NCI-H1092 (cell line): ENCODE results near the gene HDAC4.
"Not testable (repeated sequence)": the region's sequence is repeated elsewhere in the genome, so short reads cannot be mapped to it uniquely, and the experiment has no call there.

Experiments
- DNase-seq: peaks from one replicate; lab custom pipeline; 2025; lab: John Stamatoyannopoulos, UW

The HDAC4 gene

GRCh38 chr2:239184968-239185903 lies 215.6 kb downstream of the HDAC4 start:
- no peak for DNase-seq

GRCh38 chr2:239184179-239184578 lies 216.6 kb downstream of the HDAC4 start:
- no peak for DNase-seq

GRCh38 chr2:239182981-239183791 lies 217.6 kb downstream of the HDAC4 start:
- DNase-seq, result no peak

- peak; percentile 12 for DNase-seq
Measured at GRCh38 chr2:239181903-239182581, 218.8 kb downstream of the HDAC4 start.

- no peak for DNase-seq
Measured at GRCh38 chr2:239181074-239181902, 219.5 kb downstream of the HDAC4 start.

GRCh38 chr2:239180526-239181073 lies 220.2 kb downstream of the HDAC4 start:
- no peak for DNase-seq

GRCh38 chr2:239179851-239180371 lies 220.9 kb downstream of the HDAC4 start:
- DNase-seq, result no peak

GRCh38 chr2:239178954-239179353 lies 221.9 kb downstream of the HDAC4 start:
- DNase-seq, result no peak

GRCh38 chr2:239178484-239178883 lies 222.3 kb downstream of the HDAC4 start:
- no peak for DNase-seq

GRCh38 chr2:239177908-239178307 lies 222.9 kb downstream of the HDAC4 start:
- no peak for DNase-seq

- DNase-seq, result no peak
Measured at GRCh38 chr2:239177325-239177724, 223.5 kb downstream of the HDAC4 start.

GRCh38 chr2:239176138-239176803 lies 224.5 kb downstream of the HDAC4 start:
- DNase-seq, result not testable (repeated sequence)

- no peak for DNase-seq
Measured at GRCh38 chr2:239175181-239175580, 225.6 kb downstream of the HDAC4 start.

GRCh38 chr2:239173301-239173700 lies 227.5 kb downstream of the HDAC4 start:
- DNase-seq, result no peak

GRCh38 chr2:239171643-239172042 lies 229.2 kb downstream of the HDAC4 start:
- DNase-seq, result no peak

GRCh38 chr2:239169311-239170048 lies 231.3 kb downstream of the HDAC4 start:
- DNase-seq, result no peak

- DNase-seq, result no peak
Measured at GRCh38 chr2:239168575-239168974, 232.2 kb downstream of the HDAC4 start.

- DNase-seq, result no peak
Measured at GRCh38 chr2:239167766-239168444, 232.9 kb downstream of the HDAC4 start.
